HCT116 (cell line): ENCODE data around the gene LAMP1. TPM values are rescaled to one million over a fixed set of nuclear protein-coding genes. Genes with fewer than 3 reads are reported as not detected.

Experiments used
- ATAC-seq: fragments of 200-7000 bp; cut with Tn5 transposase; 2 replicates; pipeline ENCODE4 v1.9.1; 2020; ENCODE audit warnings: mild to moderate bottlenecking, moderate library complexity
- BruUV-seq: library from RNA; stranded (reverse); fragments of 400-500 nt; replicated peaks from 2 replicates; lab custom pipeline; 2021; lab: Mats Ljungman, UMichigan
- CTCF ChIA-PET: fragments of 300-600 bp; sonication (Branson Sonifier 250); formaldehyde crosslinking; loops from one replicate; lab custom pipeline; 2021; ENCODE audit warnings: antibody characterized with exemption; lab: Charles Lee
- POLR2A ChIA-PET: fragments of 300-600, 350-600 bp; sonication (Branson Sonifier 250); formaldehyde crosslinking; loops from one replicate; lab custom pipeline; 2021; ENCODE audit warnings: antibody characterized with exemption; lab: Charles Lee
- RAD21 ChIA-PET, 2 experiments: fragments of 300-600 bp; sonication (Branson Sonifier 250); formaldehyde crosslinking; loops; one replicate each; lab custom pipeline; 2023; ENCODE audit warnings: low total read pairs in 2 of 2; ENCODE audit not compliant: uncharacterized antibody in 2 of 2, unreplicated experiment in 2 of 2, low non-redundant PET in 1 of 2; lab: Charles Lee
- DNase-seq: peaks from one replicate; pipeline ENCODE4 v3.0.0-alpha.2; 2010; ENCODE audit warnings: low read depth, low spot score
- H2AFZ ChIP-seq: fragments of 200-600 bp; shearing (Covaris generic), sonication (generic); 2 replicates; pipeline ENCODE4 v1.6.1; 2017; ENCODE audit warnings: low read depth, mixed run types, mixed read lengths, antibody characterized with exemption, low read length; ENCODE audit not compliant: poor library complexity, severe bottlenecking
- H3K27ac ChIP-seq: 2 replicates; pipeline ENCODE4 v1.5.1; 2012; ENCODE audit warnings: low read depth, low read length
- H3K27me3 ChIP-seq: fragments of 200-600 bp; sonication (generic); 2 replicates; pipeline ENCODE4 v1.6.1; 2016; ENCODE audit warnings: mixed run types, low read length, mixed read lengths; ENCODE audit not compliant: insufficient read depth
- H3K36me3 ChIP-seq, 2 experiments: fragments of 200-500 bp in 1 of 2; fragments of 200-600 bp in 1 of 2; sonication (Bioruptor generic) in 1 of 2; sonication (generic) in 1 of 2; 2 replicates each; pipeline versions ENCODE4 v1.5.1 to v1.6.1; 2014 to 2016; ENCODE audit warnings: low read length in 2 of 2, inconsistent platforms in 1 of 2, mixed read lengths in 1 of 2, mixed run types in 1 of 2; ENCODE audit not compliant: insufficient read depth in 2 of 2, control insufficient read depth in 1 of 2
- H3K4me1 ChIP-seq, 2 experiments: fragments of 200-600 bp in 1 of 2; sonication (generic) in 1 of 2; 2 replicates each; pipeline versions ENCODE4 v1.5.1 to v1.6.1; 2012 to 2017; ENCODE audit warnings: low read length in 2 of 2, inconsistent platforms in 1 of 2, mild to moderate bottlenecking in 1 of 2, mixed read lengths in 1 of 2, mixed run types in 1 of 2, moderate library complexity in 1 of 2; ENCODE audit not compliant: insufficient read depth in 2 of 2, control insufficient read depth in 1 of 2
- H3K4me2 ChIP-seq: fragments of 200-600 bp; sonication (generic); 2 replicates; pipeline ENCODE4 v1.6.1; 2017; ENCODE audit warnings: mixed run types, low read length, mixed read lengths
- H3K4me3 ChIP-seq, 2 experiments: fragments of 200-600 bp in 1 of 2; sonication (generic) in 1 of 2; replicated peaks in 1 of 2; 2 replicates each; pipeline ENCODE4 v1.5.1; 2011 to 2016; ENCODE audit warnings: low read length in 2 of 2, control low read depth in 1 of 2, low read depth in 1 of 2, mild to moderate bottlenecking in 1 of 2, mixed read lengths in 1 of 2, mixed run types in 1 of 2
- H3K79me2 ChIP-seq: fragments of 200-600 bp; sonication (generic); 2 replicates; pipeline ENCODE4 v1.6.1; 2017; ENCODE audit warnings: mild to moderate bottlenecking, mixed run types, low read length, moderate library complexity, mixed read lengths; ENCODE audit not compliant: insufficient read depth
- H3K9ac ChIP-seq: fragments of 200-600 bp; sonication (generic); 2 replicates; pipeline ENCODE4 v1.6.1; 2016; ENCODE audit warnings: low read length, mixed read lengths
- H3K9me2 ChIP-seq: fragments of 200-600 bp; sonication (generic), shearing (Covaris generic); 2 replicates; pipeline ENCODE4 v1.6.1; 2017; ENCODE audit warnings: mixed run types, mild to moderate bottlenecking, moderate library complexity; ENCODE audit not compliant: insufficient read depth
- H3K9me3 ChIP-seq, 2 experiments: fragments of 200-500 bp in 1 of 2; fragments of 200-600 bp in 1 of 2; sonication (Bioruptor generic) in 1 of 2; sonication (generic) in 1 of 2; 2 replicates each; pipeline ENCODE4 v1.6.1; 2014 to 2017; ENCODE audit warnings: low read length in 2 of 2, mixed read lengths in 2 of 2, inconsistent platforms in 1 of 2, low read depth in 1 of 2, mild to moderate bottlenecking in 1 of 2, mixed run types in 1 of 2, moderate library complexity in 1 of 2; ENCODE audit not compliant: control insufficient read depth in 1 of 2, insufficient read depth in 1 of 2
- H4K20me1 ChIP-seq: fragments of 200-600 bp; sonication (generic), shearing (Covaris generic); 2 replicates; pipeline ENCODE4 v1.6.1; 2017; ENCODE audit warnings: mixed run types, mild to moderate bottlenecking, moderate library complexity; ENCODE audit not compliant: insufficient read depth
- CTCF ChIP-seq, 3 experiments: fragments of 200-600 bp in 1 of 3; sonication (generic) in 1 of 3; IDR thresholded peaks in 2 of 3; conservative IDR thresholded peaks in 1 of 3; 2 replicates each; pipeline ENCODE4 v1.5.1; 2012 to 2017; ENCODE audit warnings: low read depth in 2 of 3, low read length in 2 of 3, antibody characterized with exemption in 1 of 3, borderline replicate concordance in 1 of 3, control low read depth in 1 of 3, mild to moderate bottlenecking in 1 of 3, mixed read lengths in 1 of 3, mixed run types in 1 of 3, moderate library complexity in 1 of 3; ENCODE audit not compliant: insufficient read depth in 1 of 3
- EGR1 ChIP-seq: IDR thresholded peaks from 2 replicates; pipeline ENCODE4 v1.6.1; 2012; ENCODE audit warnings: low read depth
- JUND ChIP-seq: IDR thresholded peaks from 2 replicates; pipeline ENCODE4 v1.6.1; 2012
- POLR2AphosphoS5 ChIP-seq: IDR thresholded peaks from 2 replicates; pipeline ENCODE4 v1.6.1; 2011; ENCODE audit warnings: mild to moderate bottlenecking, low read depth, low read length, moderate library complexity
- RAD21 ChIP-seq: IDR thresholded peaks from 2 replicates; pipeline ENCODE4 v1.6.1; 2012; ENCODE audit warnings: low read depth, mild to moderate bottlenecking
- REST ChIP-seq: IDR thresholded peaks from 2 replicates; pipeline ENCODE4 v1.6.1; 2012; ENCODE audit warnings: low read depth
- SP1 ChIP-seq: IDR thresholded peaks from 2 replicates; pipeline ENCODE4 v1.6.1; 2012; ENCODE audit warnings: low read depth
- SRF ChIP-seq: IDR thresholded peaks from 2 replicates; pipeline ENCODE4 v1.6.1; 2012; ENCODE audit warnings: low read depth
- TCF7L2 ChIP-seq: IDR thresholded peaks from 2 replicates; pipeline ENCODE4 v1.7.0; 2011; ENCODE audit warnings: borderline replicate concordance, inconsistent platforms; ENCODE audit not compliant: insufficient read depth, insufficient read length; ENCODE audit errors: extremely low read depth
- YY1 ChIP-seq: IDR thresholded peaks from 2 replicates; pipeline ENCODE4 v1.6.1; 2011; ENCODE audit warnings: low read length, low read depth, moderate library complexity, mild to moderate bottlenecking; ENCODE audit not compliant: insufficient replicate concordance; ENCODE audit errors: extremely low read depth
- ZBTB33 ChIP-seq: IDR thresholded peaks from 2 replicates; pipeline ENCODE4 v1.6.1; 2011; ENCODE audit warnings: mild to moderate bottlenecking, low read length, moderate library complexity; ENCODE audit not compliant: insufficient replicate concordance; ENCODE audit errors: extremely low read depth
- ZFX ChIP-seq: fragments of 450-650 bp; IDR thresholded peaks from 2 replicates; pipeline ENCODE4 v1.6.1; 2017
- intact Hi-C: fragments of 100-400 bp; cut with micrococcal nuclease; formaldehyde crosslinking; loops from 2 replicates; pipeline ENCODE4 v1.10.0; 2022
- total RNA-seq: library from RNA; stranded (reverse); gene quantifications from one replicate; pipeline ENCODE4 v1.2.1, GENCODE V29; 2021; ENCODE audit not compliant: unreplicated experiment

The LAMP1 gene
- total RNA-seq, 1 experiment from 2014 or later: 158 TPM

- ATAC-seq: no peak
- Histone ChIP-seq H4K20me1 (no peaks in the 10 kb centered on the region), H3K9ac (no peak overlapping the region), H3K4me1 (peaks cover 7 to 12% of the 10 kb centered on the region in 2 experiments), H3K79me2 (peaks cover 10% of the 10 kb centered on the region), H3K4me2 (no peak overlapping the region), H2AFZ (no peak overlapping the region), H3K9me3 (no peaks in the 10 kb centered on the region), H3K27me3 (no peaks in the 10 kb centered on the region), H3K27ac (no peak overlapping the region), H3K9me2 (no peaks in the 10 kb centered on the region), H3K36me3 (0 out of 4 replicates have a peak, but pooled peaks cover 0 to 3% of the 10 kb centered on the region in 2 experiments), H3K4me3 (no peak overlapping the region)
- RAD21 ChIA-PET: no interaction called here
- POLR2A ChIA-PET: no interaction called here
- no TSS peak for BruUV-seq
- intact Hi-C loops: no loop called here
- CTCF ChIA-PET: no interaction called here
- no peak for DNase-seq
- no peak for TF ChIP-seq JUND
- no peak for TF ChIP-seq REST
- no peak for TF ChIP-seq YY1
- no peak for TF ChIP-seq TCF7L2
- no peak for TF ChIP-seq EGR1
- no peak for TF ChIP-seq ZBTB33
- TF ChIP-seq RAD21: no peak
- no peak for TF ChIP-seq SRF
- no peak for TF ChIP-seq CTCF (IDR thresholded peaks at IDR 0.05 in 2 of 3, conservative IDR thresholded peaks at IDR 0.05 in 1 of 3; ENCODE audit: borderline replicate concordance in 1 of 3, insufficient read depth in 1 of 3, low read depth in 2 of 3, low read length in 2 of 3)
- no peak for TF ChIP-seq POLR2AphosphoS5
- no peak for TF ChIP-seq SP1
- TF ChIP-seq ZFX: no peak
These were observed 61.7 kb downstream of the LAMP1 start for GRCh38 chr13:113358653-113359190.
